Jurkat, Clone E6-1 (cell line): ENCODE measurements around the gene OTOP2.
"Not testable (repeated sequence)": the region's sequence is repeated elsewhere in the genome, so short reads cannot be mapped to it uniquely, and the experiment has no call there.

ENCODE experiments used
- DNase-seq: peaks from one replicate; pipeline ENCODE4 v3.0.0-alpha.2; 2011; ENCODE audit warnings: low read depth, low spot score
- H3K4me3 ChIP-seq: 2 replicates; pipeline ENCODE4 v1.5.1; 2011; ENCODE audit warnings: mild to moderate bottlenecking, low read length, control low read depth, moderate library complexity

Gene OTOP2

DNA sequence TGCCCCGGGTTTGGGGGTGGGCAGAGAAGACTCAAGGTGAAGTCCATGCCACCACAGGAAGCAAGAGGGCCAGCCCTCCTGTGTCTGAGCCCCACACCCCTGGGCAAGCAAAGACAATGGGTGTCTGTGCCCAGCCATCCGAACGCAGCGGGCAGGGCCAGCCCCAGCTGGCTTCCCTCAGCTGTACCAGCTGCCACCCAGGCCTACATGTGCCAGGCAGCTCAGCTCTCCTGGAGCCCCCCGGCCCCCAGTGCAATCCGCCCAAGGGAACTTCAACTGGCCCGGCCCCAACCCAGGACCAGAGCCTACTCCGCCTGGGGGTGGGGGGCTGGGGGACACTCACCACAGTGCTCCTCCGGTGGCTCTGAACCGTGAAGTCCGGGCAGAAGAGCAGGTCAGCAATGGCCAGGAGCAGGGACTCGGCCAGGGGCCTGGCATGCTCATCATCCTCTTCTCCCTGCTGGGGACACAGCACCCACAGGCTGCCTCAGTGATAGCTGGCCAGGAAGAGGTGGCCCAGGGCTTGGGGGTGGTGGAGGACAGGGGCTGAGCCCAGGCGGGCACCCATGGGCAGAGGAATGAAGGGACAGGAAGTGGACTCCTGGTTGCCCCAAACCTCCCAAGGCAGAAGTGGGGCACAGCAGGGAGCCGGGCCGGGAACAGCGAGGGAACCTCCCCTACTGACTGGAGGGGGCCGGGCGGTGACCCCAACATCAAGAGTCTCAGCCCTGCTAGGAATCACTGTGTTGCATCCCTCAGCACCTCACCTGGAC lies 38.7 kb downstream of the OTOP2 start:
- H3K4me3 ChIP-seq: no peak overlapping the region
- DNase-seq: no peak

DNA sequence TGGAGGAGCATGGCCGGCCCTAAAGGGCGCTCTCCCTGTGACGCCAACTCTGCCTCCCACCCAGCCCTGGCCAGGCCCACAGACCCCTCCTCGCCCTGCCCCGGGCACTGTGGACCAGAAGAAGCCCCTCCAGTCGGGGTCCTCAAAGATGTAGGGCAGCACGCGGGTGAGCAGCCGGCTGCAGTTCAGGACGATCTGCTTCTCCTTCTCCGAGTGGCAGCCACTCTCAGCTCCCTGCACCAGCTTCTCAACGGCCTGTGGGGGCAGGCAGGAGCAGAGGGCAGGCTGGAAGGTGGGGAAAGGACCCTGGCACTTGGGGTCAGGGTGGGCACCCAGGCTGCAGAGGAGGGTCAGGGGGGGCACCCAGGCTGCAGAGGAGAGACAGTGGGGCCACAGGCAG lies 39.6 kb downstream of the OTOP2 start:
- H3K4me3 ChIP-seq: no peak overlapping the region
- no peak for DNase-seq

DNA sequence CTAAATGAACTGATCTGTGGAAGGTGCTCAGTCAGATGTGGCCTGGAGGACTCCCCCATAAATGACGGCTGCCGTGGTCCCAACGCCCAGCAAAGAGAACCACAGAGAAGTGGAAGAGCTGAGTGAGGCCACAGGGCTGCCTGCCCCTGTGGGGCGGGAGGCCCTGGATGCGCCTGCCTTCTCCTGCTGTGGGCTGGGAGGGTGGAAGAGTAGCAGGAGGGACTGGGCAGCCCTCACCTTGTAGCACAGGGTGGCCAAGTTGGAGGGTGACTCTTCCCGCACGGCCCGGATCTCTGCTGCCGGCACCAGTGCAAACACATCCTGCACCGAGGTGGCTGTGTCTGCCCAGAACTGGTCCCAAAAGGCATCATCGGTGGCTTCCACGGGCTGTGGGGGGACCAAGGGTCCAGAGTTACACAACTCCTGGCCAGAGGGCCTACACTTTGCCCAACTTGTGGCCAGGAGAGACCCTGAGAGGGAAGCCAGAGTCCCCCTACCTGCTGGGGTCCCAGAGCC lies 40.2 kb downstream of the OTOP2 start:
- no peak for DNase-seq
- no peak overlapping the region for H3K4me3 ChIP-seq

GRCh38 chr17:74964988-74965622 lies 41.0 kb downstream of the OTOP2 start:
- no peak overlapping the region for H3K4me3 ChIP-seq
- no peak for DNase-seq

- H3K4me3 ChIP-seq: no peak overlapping the region
Measured at GRCh38 chr17:74968361-74968780, 44.3 kb downstream of the OTOP2 start.

DNA sequence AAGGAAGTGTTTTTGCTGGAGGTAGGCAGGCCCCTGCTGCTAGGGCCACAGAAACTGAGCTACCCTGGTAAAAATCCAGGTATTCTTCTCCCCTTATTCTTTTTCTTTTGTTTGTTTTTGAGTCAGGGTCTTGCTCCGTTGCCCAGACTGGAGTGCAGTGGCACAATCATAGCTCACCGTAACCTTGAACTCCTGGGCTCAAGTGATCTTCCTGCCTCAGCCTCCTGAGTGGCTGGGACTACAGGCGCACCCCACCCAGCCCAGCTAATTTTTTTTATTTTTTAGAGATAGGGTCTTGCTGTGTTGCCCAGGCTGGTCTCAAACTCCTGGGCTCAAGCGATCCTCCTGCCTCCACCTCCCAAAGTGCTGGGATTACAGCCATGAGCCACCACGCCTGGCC lies 45.4 kb downstream of the OTOP2 start:
- DNase-seq, H3K4me3 ChIP-seq: not testable (repeated sequence)

More at GRCh38 chr17:74968361-74968780, 44.3 kb downstream of the OTOP2 start:
- no peak for DNase-seq

- H3K4me3 ChIP-seq: no peak overlapping the region
- no peak for DNase-seq
Measured at GRCh38 chr17:74970395-74970794, 46.3 kb downstream of the OTOP2 start.

DNA sequence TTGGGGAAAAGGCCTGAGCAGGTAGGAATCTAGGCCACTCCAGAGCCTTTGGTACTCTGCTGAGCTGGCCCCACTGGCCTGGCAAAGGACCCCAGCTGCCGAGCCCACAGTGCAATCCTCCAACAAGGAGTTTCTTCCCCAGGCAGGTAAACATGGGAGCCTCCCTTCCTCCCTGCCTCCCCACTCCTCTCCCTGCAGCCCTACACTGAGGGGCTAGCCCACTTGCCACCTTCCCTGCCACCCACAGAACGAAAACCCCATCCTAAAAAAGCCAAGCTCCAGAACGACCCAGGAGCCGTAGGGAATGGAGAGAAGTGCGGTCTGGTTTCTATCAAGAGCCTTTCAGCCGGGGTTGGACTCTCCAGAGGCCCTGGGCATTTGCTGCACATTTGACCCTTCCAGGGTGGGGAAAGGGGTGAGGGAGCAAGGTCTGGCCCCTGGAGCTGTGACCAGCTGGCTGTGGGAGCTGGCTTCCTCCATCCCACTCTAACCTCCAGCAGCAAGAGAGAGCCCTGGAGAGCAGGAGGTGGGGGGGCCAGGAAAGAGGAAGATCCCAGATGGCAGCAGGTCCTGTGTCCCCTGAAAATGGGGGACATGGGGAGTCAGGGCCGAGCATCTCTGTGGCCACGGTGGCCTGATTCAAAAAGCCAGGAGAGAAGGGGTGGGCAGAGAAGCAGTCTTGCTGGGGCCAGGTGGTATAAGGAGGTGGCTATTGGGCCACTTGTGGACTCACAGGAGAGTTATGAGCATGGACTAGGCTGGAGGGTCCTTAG lies 47.2 kb downstream of the OTOP2 start:
- no peak for DNase-seq

DNA sequence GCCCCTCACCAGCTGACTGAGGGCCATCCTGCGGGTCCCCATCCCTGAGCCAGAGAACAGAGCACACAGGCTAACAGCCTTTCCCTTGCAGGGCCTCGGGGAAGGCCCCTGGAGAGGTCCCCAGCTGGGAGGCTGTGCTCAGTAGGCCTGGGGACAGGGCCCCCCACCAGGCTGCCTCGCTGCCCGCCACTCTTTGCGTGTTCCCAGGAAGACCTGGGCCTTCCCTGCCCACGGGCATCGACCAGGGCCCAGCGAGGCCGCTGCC lies 47.7 kb downstream of the OTOP2 start:
- H3K4me3 ChIP-seq: no peak overlapping the region
- DNase-seq: no peak

More for the DNA sequence above, 47.2 kb downstream of the OTOP2 start:
- H3K4me3 ChIP-seq: no peak overlapping the region

GRCh38 chr17:74972107-74972972 lies 48.3 kb downstream of the OTOP2 start, which contains the start of gene HID1:
HID1 (minus strand) TSS chr17:74972759; CDS start chr17:74972656, 103 bp downstream.
- H3K4me3 ChIP-seq: peak within 1 kb of the TSS; percentile 47
- DNase-seq: peak; percentile 56

DNA sequence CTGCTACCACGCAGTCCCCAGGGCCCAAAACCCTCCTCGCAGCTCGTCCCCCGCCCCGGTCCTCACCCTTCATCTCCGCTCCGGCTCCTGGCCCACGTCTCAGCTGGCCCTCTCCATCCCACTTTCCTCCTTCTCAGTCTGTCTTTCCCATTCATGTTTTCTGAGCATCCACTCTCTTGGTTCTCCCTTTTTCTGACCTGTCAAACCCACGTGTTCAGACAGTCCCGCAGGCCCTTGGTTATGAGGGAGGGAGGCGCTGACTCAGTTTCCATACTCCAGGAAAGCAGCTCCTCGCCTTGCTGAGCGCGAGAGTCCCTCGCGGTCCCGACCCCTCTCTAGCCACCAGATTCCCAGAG lies 48.9 kb downstream of the OTOP2 start:
- DNase-seq: no peak
- H3K4me3 ChIP-seq: peak overlapping the region; percentile 39

GRCh38 chr17:74975943-74976342 lies 51.9 kb downstream of the OTOP2 start:
- H3K4me3 ChIP-seq: no peak overlapping the region
- no peak for DNase-seq

DNA sequence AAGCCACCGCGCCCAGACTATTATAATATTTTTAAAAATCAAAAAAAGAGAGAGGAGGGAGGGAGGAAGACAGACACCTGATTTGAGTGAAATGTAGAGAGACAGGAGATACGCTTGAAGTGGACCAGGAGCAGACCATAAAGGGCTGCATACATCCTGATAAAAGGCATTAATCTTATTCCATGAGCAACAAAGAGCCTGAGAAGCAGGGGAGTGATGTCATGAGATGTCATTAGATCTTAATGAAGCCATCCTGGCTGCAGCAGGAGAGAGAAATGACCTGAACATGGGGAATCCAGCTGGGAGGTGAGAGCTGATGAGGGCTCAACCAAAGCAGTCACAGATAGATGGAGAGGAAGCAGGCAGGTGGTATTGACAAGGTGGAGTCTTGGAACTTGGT lies 53.7 kb downstream of the OTOP2 start:
- DNase-seq: no peak
- H3K4me3 ChIP-seq: no peak overlapping the region

- no peak for DNase-seq
- no peak overlapping the region for H3K4me3 ChIP-seq
Measured at GRCh38 chr17:74978240-74978639, 54.2 kb downstream of the OTOP2 start.

- no peak overlapping the region for H3K4me3 ChIP-seq
- DNase-seq: no peak
Measured at GRCh38 chr17:74979408-74980146, 55.5 kb downstream of the OTOP2 start.

GRCh38 chr17:74981318-74981978 lies 57.4 kb downstream of the OTOP2 start:
- DNase-seq: no peak
- peak overlapping the region; percentile 57 for H3K4me3 ChIP-seq

DNA sequence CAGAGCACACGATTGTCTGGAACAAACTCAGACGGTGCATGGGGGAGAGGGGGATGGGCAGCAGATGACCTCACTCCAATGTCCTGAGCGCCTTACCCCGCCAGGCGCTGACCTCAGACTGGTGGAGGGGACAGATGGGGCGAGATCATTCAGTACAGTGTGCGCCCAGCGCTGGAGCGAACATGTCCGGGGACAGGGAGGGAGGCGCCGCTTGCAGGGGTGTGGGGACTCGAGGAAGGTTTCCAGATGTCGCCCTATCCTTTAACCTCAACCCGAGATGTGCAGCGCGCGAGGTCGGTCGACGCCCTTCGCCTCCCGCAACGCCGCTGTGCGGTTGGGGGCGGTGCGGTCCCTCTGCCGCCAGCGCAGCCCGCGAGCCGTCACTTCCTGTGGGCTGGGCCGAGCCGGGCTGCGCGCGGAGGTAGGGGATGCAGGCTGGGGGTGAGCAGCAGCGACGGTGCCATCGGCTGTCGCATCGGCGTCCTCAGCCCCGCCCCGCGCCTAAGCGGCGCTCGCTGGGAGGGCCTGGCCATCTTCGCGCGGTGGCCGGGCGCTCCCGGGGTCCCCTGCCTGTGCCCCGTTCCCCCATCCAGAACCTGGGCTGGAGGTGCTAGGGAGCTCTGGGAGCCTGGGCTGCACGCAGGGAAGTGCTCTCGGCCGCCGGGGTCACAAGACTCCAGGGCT lies 58.0 kb downstream of the OTOP2 start:
- peak; percentile 68 for DNase-seq

More for the DNA sequence above, 58.0 kb downstream of the OTOP2 start:
- H3K4me3 ChIP-seq: peak overlapping the region; percentile 57
